Measurements from ENCODE around the gene ADCY3. TPM values are rescaled to one million over a fixed set of nuclear protein-coding genes. Genes with fewer than 3 reads are reported as not detected.
A peak's percentile ranks its signal among the peaks of the same experiment; 100 is the strongest.

Gene ADCY3
- total and polyA plus RNA-seq, 2 of the 4 experiments (the other 2 are of a cell fraction): 17.4 to 46.1 TPM

GRCh38 chr2:24932715-24933114 is 12.7 kb upstream of the ADCY3 start:
- Histone ChIP-seq H2AK9ac (replicated peaks; ENCODE audit: low read depth, low read length, poor library complexity) (no peak overlapping the region), H4K91ac (ENCODE audit: insufficient read depth, low read depth, low read length) (no peak overlapping the region), H3K14ac (replicated peaks; ENCODE audit: low read depth, low read length) (no peak overlapping the region), H2BK15ac (ENCODE audit: low read depth, low read length) (no peak overlapping the region), H3K4me1 (ENCODE audit: control insufficient read depth, insufficient read depth, low read length) (peaks cover 1% of the 10 kb centered on the region; the same call in 1 of the 2 replicates), H2BK20ac (ENCODE audit: low read depth, low read length) (no peak overlapping the region), H3K9me1 (ENCODE audit: insufficient read depth, low read length) (no peaks in the 10 kb centered on the region), H3K4me3 (ENCODE audit: insufficient read depth, low read depth, low read length) (no peak overlapping the region), H2AFZ (replicated peaks; ENCODE audit: low read length, poor library complexity) (peak overlapping the region; percentile 40), H4K8ac (ENCODE audit: low read depth in 2 of 2, low read length in 2 of 2) (no peak overlapping the region), H3K27me3 (ENCODE audit: control insufficient read depth, insufficient read depth, low read length) (peaks cover 2% of the 10 kb centered on the region; the same call in 1 of the 2 replicates), H2BK120ac (ENCODE audit: low read depth, low read length) (no peak overlapping the region), H3K36me3 (ENCODE audit: control insufficient read depth, insufficient read depth, low read length) (no peaks in the 10 kb centered on the region), H3K9me3 (ENCODE audit: control insufficient read depth, insufficient read depth, low read length) (no peaks in the 10 kb centered on the region), H3K27ac (ENCODE audit: insufficient read depth, low read length) (no peak overlapping the region), H2AK5ac (ENCODE audit: low read depth, low read length) (no peak overlapping the region), H3K79me1 (ENCODE audit: low read depth in 1 of 2, low read length in 2 of 2) (no peaks in the 10 kb centered on the region), H3K9ac (ENCODE audit: low read depth, low read length) (no peak overlapping the region), H3K4ac (ENCODE audit: low read depth, low read length) (no peak overlapping the region), H2BK5ac (ENCODE audit: low read depth, low read length, poor library complexity, severe bottlenecking) (no peak overlapping the region), H3K18ac (ENCODE audit: low read depth, low read length) (no peak overlapping the region), H3K4me2 (ENCODE audit: low read depth, low read length) (no peak overlapping the region), H4K5ac (ENCODE audit: low read depth, low read length) (no peak overlapping the region), H3K23ac (ENCODE audit: low read depth, low read length) (no peak overlapping the region), H4K20me1 (ENCODE audit: insufficient read depth, low read length) (no peaks in the 10 kb centered on the region), H3K56ac (ENCODE audit: extremely low read depth, insufficient read depth, low read length) (no peak overlapping the region)
- BruUV-seq (replicated peaks): no TSS peak
- no peak for DNase-seq
- POLR2A ChIA-PET (ENCODE audit: unreplicated experiment): no interaction called here
- ATAC-seq (ENCODE audit: low read depth): no peak
- in situ Hi-C loops (cut with MboI; ENCODE audit: low sequenced_read_pairs): no loop called here
- CTCF ChIA-PET: no interaction called here
- intact Hi-C loops (cut with micrococcal nuclease): no loop called here
- dilution Hi-C loops (cut with HindIII; ENCODE audit: low sequenced_read_pairs, unreplicated experiment): no loop called here
- WGBS, 2 experiments (ENCODE audit: extremely low coverage in 2 of 2, insufficient read length in 1 of 2): 100% methylated on average over 2 of the region's 5 CpGs; no CpG with 5 or more reads in 1 of the 2 experiments
- TF ChIP-seq FOS (IDR thresholded peaks at IDR 0.05; ENCODE audit: low read depth, low read length): no peak
- TF ChIP-seq POLR2A (IDR thresholded peaks at IDR 0.05; ENCODE audit: low read depth, low read length): no peak
- TF ChIP-seq NFE2L2 (IDR thresholded peaks at IDR 0.05; ENCODE audit: low read depth, low read length): no peak
- TF ChIP-seq MAZ (IDR thresholded peaks at IDR 0.05; ENCODE audit: borderline replicate concordance, low read depth, low read length): no peak
- TF ChIP-seq MXI1 (IDR thresholded peaks at IDR 0.05; ENCODE audit: borderline replicate concordance, low read depth, low read length): no peak
- TF ChIP-seq, protein P1, sequence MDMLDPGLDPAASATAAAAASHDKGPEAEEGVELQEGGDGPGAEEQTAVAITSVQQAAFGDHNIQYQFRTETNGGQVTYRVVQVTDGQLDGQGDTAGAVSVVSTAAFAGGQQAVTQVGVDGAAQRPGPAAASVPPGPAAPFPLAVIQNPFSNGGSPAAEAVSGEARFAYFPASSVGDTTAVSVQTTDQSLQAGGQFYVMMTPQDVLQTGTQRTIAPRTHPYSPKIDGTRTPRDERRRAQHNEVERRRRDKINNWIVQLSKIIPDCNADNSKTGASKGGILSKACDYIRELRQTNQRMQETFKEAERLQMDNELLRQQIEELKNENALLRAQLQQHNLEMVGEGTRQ (IDR thresholded peaks at IDR 0.05; ENCODE audit: low read depth, low read length): no peak
- no peak for TF ChIP-seq RCOR1 (IDR thresholded peaks at IDR 0.05; ENCODE audit: insufficient replicate concordance, low read length)
- no peak for TF ChIP-seq CHD1 (IDR thresholded peaks at IDR 0.05; ENCODE audit: low read depth, low read length)
- TF ChIP-seq CEBPB (IDR thresholded peaks at IDR 0.05; ENCODE audit: low read depth, low read length): no peak

Data from IMR-90 (cell line).